Measurements from ENCODE around the gene ANXA3. TPM values are rescaled to one million over a fixed set of nuclear protein-coding genes. Genes with fewer than 3 reads are reported as not detected.

Gene ANXA3
- total RNA-seq, 1 donor from 2014 or later = 1.9 TPM

GRCh38 chr4:78624048-78624447 lies 72.5 kb downstream of the ANXA3 start:
- Histone ChIP-seq H2AFZ (replicated peaks) (peak overlapping the region; percentile 52), H3K27me3 (no peaks in the 10 kb centered on the region), H3K9ac (no peak overlapping the region), H3K4me1 (peaks cover under 1% of the 10 kb centered on the region), H3K9me3 (ENCODE audit: low read depth) (no peaks in the 10 kb centered on the region), H3K36me3 (no peaks in the 10 kb centered on the region), H4K20me1 (ENCODE audit: low read depth) (no peaks in the 10 kb centered on the region), H3K79me2 (ENCODE audit: low read depth) (no peaks in the 10 kb centered on the region), H3K4me3 (no peak overlapping the region), H3F3A (ENCODE audit: low read depth) (no peaks in the 10 kb centered on the region), H3K27ac (no peak overlapping the region), H3K4me2 (no peak overlapping the region)
- peaks cover 8% of the 10 kb centered on the region for H3K4me1 Mint-ChIP-seq
- no peak overlapping the region for H3K27ac Mint-ChIP-seq
- H3K9me3 Mint-ChIP-seq = no peaks in the 10 kb centered on the region
- H3K27me3 Mint-ChIP-seq (ENCODE audit: insufficient read depth, low read depth) = no peaks in the 10 kb centered on the region
- no peaks in the 10 kb centered on the region for H3K36me3 Mint-ChIP-seq
- no peak overlapping the region for H3K4me3 Mint-ChIP-seq
- DNase-seq (ENCODE audit: low spot score) = no peak
- TF ChIP-seq EZH2phosphoT487 (IDR thresholded peaks at IDR 0.05) (no peak), EZH2 (IDR thresholded peaks at IDR 0.05) (no peak), CTCF (IDR thresholded peaks at IDR 0.05) (no peak)

GRCh38 chr4:78625073-78625472 lies 73.5 kb downstream of the ANXA3 start:
- Histone ChIP-seq H3K4me1 (peaks cover 10% of the 10 kb centered on the region), H3K9me3 (ENCODE audit: low read depth) (no peaks in the 10 kb centered on the region), H3K27me3 (no peaks in the 10 kb centered on the region), H3K9ac (no peak overlapping the region), H3K36me3 (no peaks in the 10 kb centered on the region), H3K4me3 (no peak overlapping the region), H2AFZ (replicated peaks) (no peak overlapping the region), H3K4me2 (no peak overlapping the region), H3K27ac (no peak overlapping the region), H3F3A (ENCODE audit: low read depth) (no peaks in the 10 kb centered on the region), H4K20me1 (ENCODE audit: low read depth) (no peaks in the 10 kb centered on the region), H3K79me2 (ENCODE audit: low read depth) (no peaks in the 10 kb centered on the region)
- Mint-ChIP-seq H3K27me3 (ENCODE audit: insufficient read depth, low read depth) (no peaks in the 10 kb centered on the region), H3K9me3 (no peaks in the 10 kb centered on the region), H3K27ac (no peak overlapping the region), H3K4me1 (peaks cover 14% of the 10 kb centered on the region), H3K4me3 (no peak overlapping the region), H3K36me3 (no peaks in the 10 kb centered on the region)
- TF ChIP-seq CTCF (IDR thresholded peaks at IDR 0.05) = no peak
- no peak for TF ChIP-seq EZH2 (IDR thresholded peaks at IDR 0.05)
- no peak for TF ChIP-seq EZH2phosphoT487 (IDR thresholded peaks at IDR 0.05)
- no peak for DNase-seq (ENCODE audit: low spot score)

- Mint-ChIP-seq H3K36me3 (no peaks in the 10 kb centered on the region), H3K4me3 (no peak overlapping the region), H3K9me3 (no peaks in the 10 kb centered on the region), H3K27me3 (ENCODE audit: insufficient read depth, low read depth) (no peaks in the 10 kb centered on the region), H3K4me1 (peaks cover 12% of the 10 kb centered on the region), H3K27ac (no peak overlapping the region)
- Histone ChIP-seq H3K79me2 (ENCODE audit: low read depth) (no peaks in the 10 kb centered on the region), H3K27me3 (no peaks in the 10 kb centered on the region), H3K27ac (no peak overlapping the region), H3K9ac (no peak overlapping the region), H3K4me3 (no peak overlapping the region), H3K9me3 (ENCODE audit: low read depth) (no peaks in the 10 kb centered on the region), H3K36me3 (no peaks in the 10 kb centered on the region), H3F3A (ENCODE audit: low read depth) (no peaks in the 10 kb centered on the region), H2AFZ (replicated peaks) (no peak overlapping the region), H3K4me1 (peaks cover 10% of the 10 kb centered on the region), H4K20me1 (ENCODE audit: low read depth) (no peaks in the 10 kb centered on the region), H3K4me2 (no peak overlapping the region)
- DNase-seq (ENCODE audit: low spot score) = no peak
- TF ChIP-seq CTCF (IDR thresholded peaks at IDR 0.05) (no peak), EZH2phosphoT487 (IDR thresholded peaks at IDR 0.05) (no peak), EZH2 (IDR thresholded peaks at IDR 0.05) (no peak)
These were observed 75.7 kb downstream of the ANXA3 start for GRCh38 chr4:78627046-78627965.
